GM18858 (cell line): ENCODE measurements around the gene SLC51B.
"Not testable (repeated sequence)": the region's sequence is repeated elsewhere in the genome, so short reads cannot be mapped to it uniquely, and the experiment has no call there.

Experiments
- ATAC-seq: cut with Tn5 transposase; IDR thresholded peaks from one replicate; pipeline ENCODE4 v1.9.1; 2021; ENCODE audit not compliant: unreplicated experiment

Gene SLC51B

GRCh38 chr15:65066001-65066634, 20.9 kb downstream of the SLC51B start:
- no peak for ATAC-seq

DNA sequence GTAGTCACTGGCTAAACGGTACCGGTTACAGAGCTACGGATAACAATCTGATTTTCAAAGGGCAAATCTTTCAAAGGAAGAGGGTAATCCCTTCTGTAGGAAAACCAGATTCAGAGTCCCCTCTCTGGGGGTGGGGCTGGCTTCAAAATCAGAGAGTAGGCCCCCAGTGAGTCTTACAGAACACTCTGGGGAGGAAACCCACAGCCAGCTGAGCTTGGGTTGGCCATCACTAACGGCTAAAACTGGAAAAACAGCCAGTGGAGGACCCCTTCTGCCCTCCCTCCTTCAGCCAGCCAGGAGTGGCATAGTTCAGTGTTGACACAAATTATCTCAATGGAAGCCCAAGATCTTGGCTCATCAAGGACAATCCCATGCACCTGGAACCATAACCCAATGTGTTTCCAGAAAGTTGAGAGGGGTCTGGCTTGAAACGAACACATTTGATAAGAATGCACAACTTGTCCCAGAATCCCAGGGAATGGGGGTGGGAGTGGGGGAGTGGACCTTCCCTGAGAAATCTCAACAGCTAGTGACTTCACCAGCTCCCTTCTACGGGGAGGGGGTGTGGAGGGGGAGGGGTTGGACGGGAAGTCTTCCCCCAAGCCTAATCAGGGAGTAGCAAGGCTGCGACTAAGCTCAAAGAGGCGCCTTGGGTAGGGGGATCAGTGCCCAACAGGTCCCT, 21.6 kb downstream of the SLC51B start:
- ATAC-seq = no peak

- ATAC-seq = no peak
Observed at GRCh38 chr15:65067317-65067644, 22.1 kb downstream of the SLC51B start.

DNA sequence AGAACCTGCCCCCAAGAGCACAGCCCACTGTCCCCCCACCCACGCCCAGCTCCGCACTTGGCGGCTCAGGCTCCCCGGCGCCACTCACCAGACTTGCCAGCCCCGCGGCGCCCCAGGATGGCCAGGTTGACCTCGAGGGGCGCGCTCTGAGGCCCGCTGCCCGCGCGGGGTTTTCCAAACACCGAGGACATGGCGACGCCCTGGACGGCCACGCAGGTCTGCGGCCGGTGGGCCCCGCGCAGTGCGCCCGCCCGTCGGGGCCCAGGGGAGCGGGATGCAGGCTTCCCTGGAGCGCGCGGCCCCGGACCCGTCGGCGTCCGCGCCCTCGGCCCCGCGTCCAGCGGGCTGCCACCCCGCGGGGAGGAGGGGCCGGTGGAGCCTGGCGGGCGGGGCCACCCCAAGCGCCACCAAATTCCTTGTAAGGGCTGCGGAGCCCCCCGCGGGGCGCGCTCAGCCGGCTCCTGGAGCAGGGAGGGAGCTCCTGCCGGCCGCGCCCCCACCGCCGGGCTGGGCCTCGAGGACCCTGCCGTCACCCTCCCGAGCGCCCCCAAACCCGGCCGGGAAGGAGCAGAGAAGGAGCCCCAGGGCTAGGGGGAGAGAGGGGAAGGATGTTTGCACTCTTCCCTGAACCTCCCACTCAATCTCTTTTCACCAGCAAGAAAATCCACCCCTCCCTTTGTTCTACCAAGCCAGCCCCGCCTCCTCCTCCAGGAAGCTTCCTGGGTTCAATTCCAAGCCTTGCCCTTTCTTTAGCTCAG, 22.6 kb downstream of the SLC51B start, which contains the start of gene RASL12:
TSS of gene RASL12 (minus strand) at position 347 of the 758 bp plus-strand sequence. CDS start at position 191, 156 bp downstream.
- ATAC-seq = no peak

DNA sequence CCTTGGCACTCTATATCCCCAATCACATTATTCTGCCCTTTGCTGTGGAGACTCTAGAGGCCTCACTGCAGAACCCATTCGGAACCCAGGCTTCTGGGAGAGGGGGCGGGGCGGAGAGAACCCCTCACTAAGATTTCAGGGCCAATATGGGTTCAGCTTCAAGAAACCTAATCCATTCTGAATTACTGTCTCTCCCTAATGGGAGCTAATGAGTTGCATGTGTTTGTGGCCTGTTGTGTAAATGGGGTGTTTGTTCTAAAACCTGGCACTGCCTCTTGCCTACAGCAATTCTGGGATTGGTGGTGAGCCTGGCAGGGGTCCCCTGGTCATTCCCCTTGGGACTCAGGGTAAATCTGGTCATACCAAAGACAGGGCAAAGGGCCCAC, 23.2 kb downstream of the SLC51B start:
- ATAC-seq = no peak

GRCh38 chr15:65069179-65069578, 24.0 kb downstream of the SLC51B start:
- no peak for ATAC-seq

GRCh38 chr15:65069779-65070546, 24.8 kb downstream of the SLC51B start:
- ATAC-seq = no peak

DNA sequence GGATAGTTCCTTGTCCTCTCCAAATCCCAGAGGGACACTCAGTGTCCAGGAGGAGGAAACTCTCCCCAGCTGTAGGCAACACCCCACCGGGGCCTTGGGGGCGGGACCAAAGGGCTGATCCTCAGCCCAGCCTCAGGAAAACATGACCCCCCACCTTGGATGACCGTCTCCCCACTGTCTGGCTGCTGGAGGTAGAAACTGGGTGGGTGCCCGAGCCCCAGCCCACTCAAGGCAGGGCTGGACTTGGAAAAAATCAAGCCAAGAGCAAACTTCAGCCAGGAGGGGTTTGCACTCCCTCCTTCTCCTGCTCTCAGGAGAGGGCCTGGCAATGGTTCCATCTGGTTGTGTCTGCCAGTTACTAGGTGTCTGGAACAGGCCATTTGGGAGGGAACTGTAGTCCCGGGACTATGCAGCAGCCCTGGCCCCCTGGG, 26.2 kb downstream of the SLC51B start:
- ATAC-seq = no peak

DNA sequence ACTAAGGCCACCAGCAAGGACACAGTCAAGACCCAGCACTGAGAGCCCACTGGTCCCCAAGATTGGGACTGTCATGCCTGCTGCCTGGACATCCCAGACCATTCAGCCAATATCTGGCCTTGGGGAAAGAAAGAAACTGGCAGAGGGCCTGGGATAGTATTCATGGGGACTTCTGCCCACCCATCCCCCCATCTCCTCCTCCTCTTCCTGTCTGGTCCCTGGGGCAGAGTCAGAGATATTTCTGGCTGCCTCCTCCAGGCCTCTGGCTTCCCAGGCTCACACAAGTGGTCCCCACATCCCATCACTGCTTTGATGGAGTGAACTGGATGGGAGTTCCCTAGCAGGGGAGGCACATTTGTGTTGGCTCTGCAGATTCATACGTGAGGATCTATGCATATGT, 26.8 kb downstream of the SLC51B start:
- ATAC-seq = no peak

DNA sequence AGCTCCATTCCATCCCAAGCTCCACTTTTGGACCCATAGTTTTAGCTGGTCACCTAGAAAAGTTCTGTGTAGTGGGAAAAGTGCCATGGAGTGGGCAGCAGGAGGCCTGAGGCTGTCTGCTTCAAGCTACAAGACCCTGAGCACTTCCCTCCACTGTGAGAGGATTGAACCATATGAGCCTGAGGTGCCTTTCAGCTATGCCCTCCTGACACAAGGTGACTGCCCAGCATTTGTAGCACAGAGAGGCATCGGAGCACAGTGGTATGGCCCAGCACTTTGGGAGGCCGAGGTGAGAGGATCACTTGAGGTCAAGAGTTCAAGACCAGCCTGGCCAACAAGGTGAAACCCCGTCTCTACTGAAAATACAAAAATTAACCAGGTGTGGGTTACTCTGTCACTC, 27.4 kb downstream of the SLC51B start:
- ATAC-seq = no peak

- ATAC-seq = not testable (repeated sequence)
Observed at GRCh38 chr15:65074946-65075345, 29.8 kb downstream of the SLC51B start.

GRCh38 chr15:65075607-65076395, 30.6 kb downstream of the SLC51B start:
- not testable (repeated sequence) for ATAC-seq

DNA sequence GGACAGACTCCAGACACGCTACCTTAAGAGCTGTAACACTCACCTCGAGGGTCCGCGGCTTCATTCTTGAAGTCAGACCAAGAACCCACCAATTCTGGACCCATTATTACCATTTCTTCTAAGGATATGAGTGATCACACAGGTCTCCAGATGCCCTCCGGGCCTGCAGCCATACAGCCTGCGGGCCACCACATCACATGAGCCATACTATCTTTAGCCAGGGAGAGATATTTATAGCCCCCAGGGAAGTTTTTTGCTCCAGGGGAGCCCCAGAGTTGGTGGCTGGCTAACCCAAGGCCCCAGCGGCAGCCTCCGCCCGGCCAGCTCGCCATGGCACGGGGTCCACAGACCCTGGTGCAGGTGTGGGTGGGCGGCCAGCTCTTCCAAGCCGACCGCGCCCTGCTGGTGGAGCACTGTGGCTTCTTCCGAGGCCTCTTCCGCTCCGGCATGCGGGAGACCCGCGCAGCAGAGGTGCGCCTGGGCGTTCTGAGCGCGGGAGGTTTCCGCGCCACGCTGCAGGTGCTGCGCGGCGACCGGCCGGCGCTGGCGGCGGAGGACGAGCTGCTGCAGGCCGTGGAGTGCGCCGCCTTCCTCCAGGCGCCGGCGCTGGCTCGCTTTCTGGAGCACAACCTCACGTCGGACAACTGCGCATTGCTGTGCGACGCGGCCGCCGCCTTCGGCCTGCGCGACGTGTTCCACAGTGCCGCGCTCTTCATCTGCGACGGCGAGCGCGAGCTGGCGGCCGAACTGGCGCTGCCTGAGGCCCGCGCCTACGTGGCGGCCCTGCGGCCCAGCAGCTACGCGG, 31.5 kb downstream of the SLC51B start, which contains the start of gene KBTBD13:
TSS of gene KBTBD13 (plus strand) at position 261 of the 805 bp plus-strand sequence. CDS start at position 331, 70 bp downstream.
- ATAC-seq = no peak

DNA sequence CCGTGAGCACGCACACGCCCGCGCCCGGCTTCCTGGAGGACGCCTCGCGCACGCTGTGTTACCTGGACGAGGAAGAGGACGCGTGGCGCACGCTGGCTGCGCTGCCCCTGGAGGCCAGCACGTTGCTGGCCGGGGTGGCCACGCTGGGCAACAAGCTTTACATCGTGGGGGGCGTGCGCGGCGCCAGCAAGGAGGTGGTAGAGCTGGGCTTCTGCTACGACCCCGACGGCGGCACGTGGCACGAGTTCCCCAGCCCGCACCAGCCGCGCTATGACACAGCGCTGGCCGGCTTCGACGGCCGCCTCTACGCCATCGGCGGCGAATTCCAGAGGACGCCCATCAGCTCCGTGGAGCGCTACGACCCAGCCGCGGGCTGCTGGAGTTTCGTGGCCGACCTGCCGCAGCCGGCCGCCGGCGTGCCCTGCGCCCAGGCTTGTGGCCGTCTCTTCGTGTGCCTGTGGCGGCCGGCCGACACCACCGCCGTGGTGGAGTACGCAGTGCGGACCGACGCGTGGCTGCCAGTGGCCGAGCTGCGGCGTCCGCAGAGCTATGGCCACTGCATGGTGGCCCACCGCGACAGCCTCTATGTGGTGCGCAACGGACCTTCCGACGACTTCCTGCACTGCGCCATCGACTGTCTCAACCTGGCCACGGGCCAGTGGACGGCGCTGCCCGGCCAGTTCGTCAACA, 32.2 kb downstream of the SLC51B start:
- no peak for ATAC-seq

DNA sequence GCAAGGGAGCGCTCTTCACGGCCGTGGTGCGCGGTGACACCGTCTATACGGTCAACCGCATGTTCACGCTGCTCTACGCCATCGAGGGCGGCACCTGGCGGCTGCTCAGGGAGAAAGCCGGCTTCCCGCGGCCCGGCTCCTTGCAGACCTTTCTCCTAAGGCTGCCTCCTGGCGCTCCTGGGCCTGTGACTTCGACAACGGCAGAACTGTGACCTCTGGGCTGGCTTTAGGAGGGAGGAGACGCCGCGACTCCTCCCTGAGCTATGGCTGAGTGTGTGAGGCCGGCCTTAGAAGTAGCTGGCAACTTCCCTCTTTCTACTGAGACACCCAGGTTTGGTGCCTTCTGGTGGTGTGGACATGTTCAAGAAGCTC, 32.8 kb downstream of the SLC51B start:
- no peak for ATAC-seq

GRCh38 chr15:65079580-65079979, 34.4 kb downstream of the SLC51B start:
- no peak for ATAC-seq

DNA sequence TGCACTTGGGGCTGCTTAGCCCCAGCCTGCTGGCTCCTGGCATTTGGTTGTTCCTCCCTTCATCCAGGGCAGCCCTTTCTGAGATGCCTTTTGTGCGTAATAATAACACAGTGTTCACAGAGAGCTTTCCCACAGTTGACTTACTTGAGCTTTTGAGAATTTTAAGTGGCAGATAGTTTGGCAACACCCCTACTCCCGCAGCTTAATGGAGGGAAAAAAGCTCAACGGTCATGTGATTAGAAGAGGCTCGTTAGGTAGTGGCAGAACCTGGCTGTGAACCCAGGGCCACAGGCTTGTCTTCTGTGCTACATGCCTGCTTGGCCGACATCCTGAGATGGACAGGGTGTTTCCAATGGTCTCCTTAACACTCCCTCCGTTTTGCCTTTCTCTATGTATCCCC, 36.1 kb downstream of the SLC51B start:
- no peak for ATAC-seq

- ATAC-seq = no peak
Observed at GRCh38 chr15:65081758-65082157, 36.6 kb downstream of the SLC51B start.
